ENCODE results near the gene KRT25.

GRCh38 chr17:40778461-40778860 is 23.3 kb upstream of the KRT25 start:
- TF ChIP-seq CTCF (IDR thresholded peaks at IDR 0.05) (no peak), POLR2A (IDR thresholded peaks at IDR 0.05) (no peak)
